HG02938 (cell line): ENCODE measurements around the gene DIP2A.

Source experiments
- ATAC-seq: cut with Tn5 transposase; IDR thresholded peaks from one replicate; pipeline ENCODE4 v1.9.1; 2021; ENCODE audit warnings: mild to moderate bottlenecking, moderate library complexity; ENCODE audit not compliant: unreplicated experiment

Gene DIP2A

GRCh38 chr21:46458315-46459023 lies at the start of gene DIP2A:
Gene DIP2A, plus strand, starts transcription at chr21:46458891. Its CDS starts 241 bp downstream, at chr21:46459132.
- peak; percentile 89 for ATAC-seq

GRCh38 chr21:46409641-46410406 lies 48.9 kb upstream of the DIP2A start:
- ATAC-seq, result no peak

- no peak for ATAC-seq
Measured at GRCh38 chr21:46410516-46410915, 48.2 kb upstream of the DIP2A start.

- ATAC-seq, result no peak
Measured at GRCh38 chr21:46411236-46411635, 47.5 kb upstream of the DIP2A start.

GRCh38 chr21:46411691-46412090 lies 47.0 kb upstream of the DIP2A start:
- no peak for ATAC-seq

GRCh38 chr21:46412521-46413364 lies 45.9 kb upstream of the DIP2A start:
- ATAC-seq, result no peak

GRCh38 chr21:46413365-46413696 lies 45.4 kb upstream of the DIP2A start:
- no peak for ATAC-seq

- ATAC-seq, result no peak
Measured at GRCh38 chr21:46414965-46415275, 43.8 kb upstream of the DIP2A start.

GRCh38 chr21:46416551-46416950 lies 42.1 kb upstream of the DIP2A start:
- no peak for ATAC-seq

- ATAC-seq, result no peak
Measured at GRCh38 chr21:46418265-46418946, 40.3 kb upstream of the DIP2A start.

GRCh38 chr21:46420241-46421190 lies 38.2 kb upstream of the DIP2A start:
- no peak for ATAC-seq

- no peak for ATAC-seq
Measured at GRCh38 chr21:46421191-46421750, 37.4 kb upstream of the DIP2A start.

- ATAC-seq, result no peak
Measured at GRCh38 chr21:46421756-46422555, 36.7 kb upstream of the DIP2A start.

- no peak for ATAC-seq
Measured at GRCh38 chr21:46422636-46423241, 36.0 kb upstream of the DIP2A start.

GRCh38 chr21:46423546-46424038 lies 35.1 kb upstream of the DIP2A start:
- no peak for ATAC-seq

GRCh38 chr21:46424039-46424591 lies 34.6 kb upstream of the DIP2A start:
- ATAC-seq, result no peak

- ATAC-seq, result no peak
Measured at GRCh38 chr21:46424621-46425020, 34.1 kb upstream of the DIP2A start.

- ATAC-seq, result no peak
Measured at GRCh38 chr21:46425041-46425440, 33.6 kb upstream of the DIP2A start.
